Stimulated activated CD4-positive, alpha-beta T cell treated with anti-CD3 and anti-CD28 coated beads, TNF-alpha, amount 100 ng/mL, for 1 hour (primary cell): Measurements from ENCODE around the gene RPS13.
"Not testable (repeated sequence)": the region's sequence is repeated elsewhere in the genome, so short reads cannot be mapped to it uniquely, and the experiment has no call there.

ENCODE experiments used
- DNase-seq, 3 donors: peaks; one replicate each; pipeline ENCODE4 v3.0.0-alpha.2; 2020; ENCODE audit warnings: low read depth in 3 of 3, low spot score in 1 of 3

RPS13 gene

DNA sequence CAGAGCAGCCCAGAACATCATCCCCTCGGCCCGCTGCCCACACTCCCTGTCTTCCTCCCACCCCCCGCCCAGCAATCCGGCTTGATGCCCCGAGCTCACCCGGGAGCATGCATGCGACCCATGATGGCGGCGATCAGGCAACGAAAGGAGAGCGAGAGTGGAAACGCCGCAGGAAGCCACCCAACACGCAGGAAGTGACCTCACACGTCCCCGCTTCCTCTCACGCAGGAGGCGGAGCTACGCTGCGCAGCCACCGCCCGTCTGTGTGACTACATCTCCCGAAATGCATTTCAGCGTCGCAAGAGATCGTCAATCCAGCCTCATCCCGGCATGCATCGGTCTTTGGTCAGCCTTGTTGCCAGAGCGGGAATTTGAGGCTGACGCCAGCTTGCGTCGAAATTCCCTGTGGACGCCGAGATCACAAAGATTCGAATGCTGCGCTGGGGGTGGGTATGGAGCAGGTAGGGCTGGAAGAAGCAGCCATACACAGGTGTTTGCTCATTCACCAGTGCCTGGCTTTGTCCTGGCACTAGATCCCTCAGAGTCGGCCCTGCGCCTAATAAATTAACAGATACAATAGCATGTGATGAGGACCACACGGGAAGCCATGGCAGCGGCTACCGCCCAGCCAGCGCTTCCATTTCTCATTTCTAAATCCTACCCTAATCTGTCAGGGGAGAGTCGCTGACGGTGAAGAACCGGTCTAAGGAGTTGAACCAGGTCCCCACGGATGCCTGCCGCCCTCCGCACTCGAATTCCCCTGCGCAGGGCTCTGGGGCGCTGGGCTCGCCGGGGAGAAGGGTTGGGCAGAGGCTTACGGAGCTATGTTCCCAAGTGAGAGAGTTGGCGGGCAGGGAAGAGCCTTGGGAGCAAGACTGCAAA, at the start of gene RPS13:
Gene RPS13, minus strand, starts transcription at position 148 of the 882 bp plus-strand sequence. Its CDS starts 26 bp downstream, at position 122.
- DNase-seq, result peak; percentile 78 to 85 (median 79)

DNA sequence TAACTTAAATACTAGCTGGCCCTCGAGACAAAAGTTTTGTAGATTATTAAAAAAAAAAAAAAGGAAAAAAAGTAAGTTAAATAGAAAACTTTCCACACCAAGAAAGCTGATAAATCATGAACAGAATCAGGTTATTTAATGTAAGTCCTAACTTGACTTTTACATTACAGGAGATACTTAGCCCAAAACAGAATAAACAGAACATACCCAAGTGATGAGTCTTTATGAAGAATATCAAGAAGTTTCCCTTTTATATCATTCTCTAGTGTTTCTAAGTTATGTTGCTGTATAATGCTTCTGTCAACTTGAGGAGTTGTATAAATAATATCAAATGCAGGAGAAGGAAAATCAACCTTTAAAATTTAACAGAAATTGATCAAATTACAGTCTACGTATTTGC, 44.5 kb upstream of the RPS13 start:
- DNase-seq, result no peak

DNA sequence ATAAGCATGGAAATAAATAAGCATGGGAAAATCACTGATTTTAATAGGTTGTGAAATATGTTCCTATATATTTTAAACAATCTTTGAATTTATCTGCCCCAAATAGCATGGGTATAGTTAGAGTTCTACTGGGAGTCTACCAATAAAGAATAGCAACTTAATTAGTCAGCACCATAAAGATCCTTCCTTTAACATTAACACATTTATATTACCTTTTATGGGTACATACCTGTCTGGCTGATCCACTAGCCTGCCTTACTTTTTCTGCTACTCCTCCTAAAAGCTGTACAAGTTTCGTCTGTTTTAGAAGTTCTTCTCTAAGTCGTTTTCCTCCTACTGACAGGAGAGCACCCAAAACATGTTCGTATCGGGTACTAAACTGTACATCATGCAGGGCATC, 39.8 kb upstream of the RPS13 start:
- no peak for DNase-seq

DNA sequence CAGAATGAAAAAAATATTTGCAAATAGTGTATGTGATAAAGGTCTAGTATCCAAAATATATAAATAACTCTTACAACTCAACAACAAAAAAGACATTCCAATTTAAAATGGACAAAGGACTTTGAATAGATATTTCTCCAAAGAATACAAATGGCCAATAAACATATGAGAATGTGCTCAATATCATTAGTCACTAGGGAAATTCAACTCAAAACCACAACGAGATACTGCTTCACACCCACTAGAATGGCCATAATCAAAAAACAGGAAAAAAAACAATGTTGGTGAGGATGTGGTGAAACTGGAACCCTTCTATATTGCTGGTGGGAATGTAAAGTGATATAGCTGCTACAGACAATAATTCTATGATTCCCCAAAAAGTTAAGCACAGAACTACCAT, 38.6 kb upstream of the RPS13 start:
- DNase-seq, result no peak

DNA sequence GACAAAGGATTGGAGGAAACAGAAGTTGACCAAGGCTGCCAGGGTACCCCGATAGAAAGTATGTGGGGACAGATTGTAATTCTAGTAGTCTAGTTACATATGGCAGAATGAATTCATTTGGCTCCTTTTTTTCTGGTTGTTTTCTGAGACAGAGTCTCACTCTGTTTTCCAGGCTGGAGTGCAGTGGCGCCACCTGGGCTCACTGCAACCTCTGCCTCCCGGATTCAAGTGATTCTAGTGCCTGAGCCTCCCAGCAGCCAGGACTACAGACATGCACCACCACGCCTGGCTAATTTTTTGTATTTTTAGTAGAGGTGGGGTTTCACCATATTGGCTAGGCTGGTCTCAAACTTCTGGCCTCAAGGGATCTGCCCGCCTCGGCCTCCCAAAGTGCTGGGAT, 30.3 kb upstream of the RPS13 start:
- not testable (repeated sequence) for DNase-seq

DNA sequence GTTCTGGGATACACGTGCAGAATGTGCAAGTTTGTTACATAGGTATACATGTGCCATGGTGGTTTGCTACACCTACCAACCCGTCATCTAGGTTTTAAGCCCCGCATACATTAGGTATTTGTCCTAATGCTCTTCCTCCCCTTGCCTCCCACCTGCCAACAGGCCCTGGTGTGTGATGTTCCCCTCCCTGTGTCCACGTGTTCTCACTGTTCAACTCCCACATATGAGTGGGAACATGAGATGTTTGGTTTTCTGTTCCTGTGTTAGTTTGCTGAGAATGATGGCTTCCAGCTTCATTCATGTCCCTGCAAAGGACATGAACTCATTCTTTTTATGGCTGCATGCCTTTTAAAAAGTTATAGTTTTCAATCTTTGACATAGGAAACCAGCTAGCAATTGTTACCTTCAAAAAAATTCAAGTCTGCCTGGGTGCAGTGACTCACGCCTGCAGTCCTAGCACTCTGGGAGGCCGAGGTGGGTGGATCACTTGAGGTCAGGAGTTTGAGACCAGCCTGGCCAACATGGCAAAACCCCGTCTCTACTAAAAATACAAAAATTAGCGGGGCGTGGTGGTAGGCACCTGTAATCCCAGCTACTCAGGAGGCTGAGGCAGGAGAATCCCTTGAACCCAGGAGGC, 28.1 kb upstream of the RPS13 start:
- not testable (repeated sequence) for DNase-seq

DNA sequence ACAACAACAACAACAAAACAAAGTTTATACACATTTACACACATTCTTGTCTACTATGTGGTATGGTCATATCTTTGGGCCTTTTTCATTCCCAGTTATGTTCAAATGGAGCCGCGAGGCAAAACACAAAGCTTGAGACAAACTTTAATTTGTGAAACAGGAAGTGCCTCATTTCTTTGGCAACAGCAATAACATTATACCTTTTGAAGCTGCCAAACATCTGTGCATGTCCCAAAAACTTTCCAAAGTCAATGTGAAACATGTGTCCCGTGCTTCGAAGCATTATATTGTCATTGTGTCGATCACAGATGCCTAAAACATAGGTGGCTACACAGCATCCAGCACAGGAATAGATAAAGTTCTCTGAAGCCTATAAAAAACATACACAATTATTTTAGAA, 25.0 kb upstream of the RPS13 start:
- no peak for DNase-seq

DNA sequence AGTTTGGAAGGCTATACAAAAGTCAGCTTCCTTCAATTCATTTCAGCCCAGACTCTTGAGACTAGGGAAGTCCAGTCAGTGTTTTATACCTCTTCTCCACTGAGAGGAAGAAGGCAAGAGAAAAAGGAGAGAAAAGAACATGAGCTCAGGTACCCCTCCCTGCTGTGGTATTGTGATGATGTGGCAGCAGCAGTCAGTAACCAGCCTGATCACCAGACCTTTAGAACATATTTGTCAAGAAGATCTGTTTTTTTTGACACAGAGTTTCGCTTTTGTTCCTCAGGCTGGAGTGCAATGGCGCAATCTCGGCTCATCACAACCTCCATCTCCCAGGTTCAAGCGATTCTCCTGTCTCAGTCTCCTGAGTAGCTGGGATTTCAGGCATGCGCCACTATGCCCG, 21.2 kb upstream of the RPS13 start:
- no peak for DNase-seq

DNA sequence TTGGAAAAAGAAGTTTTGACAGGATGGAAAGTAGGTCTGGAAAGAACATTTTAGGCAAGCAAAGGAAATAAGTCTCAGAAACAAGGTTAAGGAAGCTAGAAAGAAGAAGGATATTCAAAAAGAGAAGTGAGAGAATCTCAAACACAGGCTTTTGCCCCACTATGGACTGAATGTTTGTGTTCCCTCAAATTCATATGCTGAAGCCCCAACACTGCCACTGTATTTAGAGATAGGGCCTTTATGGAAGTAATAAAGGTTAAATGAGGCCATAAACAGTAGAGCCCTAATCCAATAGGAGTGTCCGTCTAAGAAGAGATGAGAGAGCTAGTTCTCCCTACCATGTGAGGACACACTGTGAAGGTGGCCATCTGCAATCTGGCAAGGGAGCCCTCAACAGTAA, 20.6 kb upstream of the RPS13 start:
- no peak for DNase-seq

DNA sequence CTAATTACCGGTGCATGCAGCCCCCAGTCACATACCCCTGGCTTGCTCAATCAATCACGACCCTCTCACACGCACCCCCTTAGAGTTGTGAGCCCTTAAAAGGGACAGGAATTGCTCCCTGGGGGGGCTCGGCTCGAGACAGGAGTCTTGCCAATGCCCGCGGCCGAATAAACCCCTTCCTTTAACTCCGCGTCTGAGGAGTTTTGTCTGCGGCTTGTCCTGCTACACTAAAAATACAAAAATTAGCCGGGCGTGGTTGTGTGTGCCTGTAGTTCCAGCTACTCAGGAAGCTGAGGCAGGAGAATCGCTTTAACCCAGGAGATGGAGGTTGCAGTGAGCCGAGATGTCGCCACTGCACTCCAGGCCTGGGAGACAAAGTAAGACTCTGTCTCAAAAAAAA, 8.5 kb upstream of the RPS13 start:
- not testable (repeated sequence) for DNase-seq

DNA sequence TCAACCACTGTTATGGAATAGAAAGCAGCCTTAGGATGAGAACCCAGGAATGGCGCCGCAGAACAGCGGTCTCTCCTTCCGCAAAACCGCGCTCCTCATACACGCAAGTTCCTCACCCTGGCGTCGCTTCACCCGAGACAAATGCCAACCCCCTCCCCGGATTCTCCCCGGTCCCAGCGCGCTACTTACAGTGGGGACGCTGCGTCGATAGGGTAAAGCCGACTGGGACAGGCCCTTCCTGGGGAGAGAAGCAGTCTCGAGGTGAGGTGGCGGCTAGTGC, 287 bp downstream of the RPS13 start:
- DNase-seq, result no peak

DNA sequence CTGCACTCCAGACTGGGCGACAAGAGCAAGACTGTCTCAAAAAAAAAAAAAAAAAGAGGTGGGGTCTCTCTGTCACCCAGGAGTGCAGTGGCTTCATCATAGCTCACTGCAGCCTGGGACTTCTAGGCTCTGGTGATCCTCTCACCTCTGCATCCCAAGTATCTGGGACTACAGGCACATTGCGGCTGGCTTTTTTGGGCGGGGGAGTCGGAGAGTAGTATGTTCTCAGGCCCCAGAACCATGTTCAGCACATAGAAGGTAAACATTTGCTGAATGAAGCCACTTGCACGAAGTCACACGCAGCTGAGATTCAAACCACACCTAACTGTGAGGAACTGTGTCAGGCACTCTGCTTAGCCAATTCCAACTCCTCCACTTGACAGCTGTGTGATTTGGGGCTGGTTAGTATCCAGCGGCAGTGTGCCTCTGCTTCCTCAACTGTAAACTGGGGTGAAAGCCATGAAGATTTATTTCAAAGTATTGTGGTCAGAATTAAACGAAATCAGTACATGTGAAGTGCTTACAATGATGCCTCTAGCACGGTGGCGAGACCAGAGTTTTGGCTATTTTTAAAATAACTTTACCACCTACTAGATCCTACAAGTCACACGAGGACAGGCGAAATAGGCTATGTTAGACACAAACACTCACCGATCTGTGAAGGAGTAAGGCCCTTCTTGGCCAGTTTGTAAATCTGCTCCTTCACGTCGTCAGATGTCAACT, 789 bp downstream of the RPS13 start:
- no peak for DNase-seq

DNA sequence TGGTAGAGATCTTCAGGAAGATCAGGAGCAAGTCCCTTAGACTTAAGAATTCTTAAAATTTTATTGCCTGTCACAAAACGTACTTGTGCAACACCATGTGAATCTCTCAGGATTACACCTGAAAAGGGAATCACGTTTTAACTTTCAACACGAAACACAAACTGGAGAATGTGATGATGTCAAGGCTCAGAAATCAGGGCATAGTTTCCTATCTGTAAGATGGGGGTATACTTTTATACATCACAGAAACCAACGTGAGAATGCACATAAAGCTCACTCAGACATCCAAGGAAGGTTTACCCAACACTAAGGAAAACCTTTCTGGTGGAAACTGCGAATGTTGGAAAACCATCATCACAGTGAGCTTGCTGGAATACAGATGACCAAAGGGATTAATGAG, 2.0 kb downstream of the RPS13 start:
- no peak for DNase-seq

DNA sequence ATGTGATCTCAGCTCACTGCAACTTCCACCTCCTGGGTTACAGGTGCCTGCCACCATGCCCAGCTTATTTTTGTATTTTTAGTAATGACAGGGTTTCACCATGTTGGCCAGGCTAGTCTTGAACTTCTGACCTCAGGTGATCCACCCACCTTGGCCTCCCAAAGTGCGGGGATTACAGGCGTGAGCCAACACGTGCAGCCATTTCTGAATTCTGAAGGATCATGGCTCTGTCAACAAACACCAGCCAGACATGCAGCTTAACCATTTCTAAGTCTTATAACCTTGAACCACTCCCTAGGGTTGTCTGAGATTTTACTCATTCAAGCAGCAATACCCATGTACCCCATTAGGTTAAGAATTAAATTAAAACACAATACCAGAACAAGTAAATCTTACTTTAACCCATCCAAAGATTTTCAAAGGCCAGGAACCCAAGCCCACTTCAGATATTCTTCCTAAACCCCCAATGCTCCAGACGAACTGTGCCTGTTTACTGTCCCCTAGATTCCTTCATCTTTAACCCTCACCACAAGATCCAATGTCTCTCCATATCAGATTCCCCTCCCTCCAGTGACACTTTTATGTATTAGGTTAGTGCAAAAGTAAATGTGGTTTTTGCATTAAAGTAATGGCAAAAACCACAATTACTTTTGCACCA, 4.0 kb downstream of the RPS13 start:
- DNase-seq, result no peak

DNA sequence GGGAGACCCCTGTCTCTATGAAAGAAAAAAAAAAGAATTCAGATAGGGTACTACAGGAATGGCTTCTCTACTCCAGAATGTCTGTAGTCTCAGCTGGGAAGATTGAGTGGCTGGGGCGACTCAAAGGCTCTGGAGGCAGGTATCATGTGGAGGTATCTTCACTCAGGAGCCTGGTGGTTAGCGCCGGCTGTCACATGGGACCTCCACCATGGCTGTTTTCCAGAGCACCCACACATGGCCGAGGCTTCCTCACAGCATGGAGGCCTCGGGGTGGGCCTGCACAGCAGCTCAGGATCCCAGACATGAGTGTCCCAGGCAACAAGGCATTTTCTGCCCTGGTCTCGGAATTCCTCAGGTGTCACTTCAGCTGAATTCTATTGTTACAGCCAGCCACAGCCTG, 10.1 kb downstream of the RPS13 start:
- DNase-seq, result no peak

DNA sequence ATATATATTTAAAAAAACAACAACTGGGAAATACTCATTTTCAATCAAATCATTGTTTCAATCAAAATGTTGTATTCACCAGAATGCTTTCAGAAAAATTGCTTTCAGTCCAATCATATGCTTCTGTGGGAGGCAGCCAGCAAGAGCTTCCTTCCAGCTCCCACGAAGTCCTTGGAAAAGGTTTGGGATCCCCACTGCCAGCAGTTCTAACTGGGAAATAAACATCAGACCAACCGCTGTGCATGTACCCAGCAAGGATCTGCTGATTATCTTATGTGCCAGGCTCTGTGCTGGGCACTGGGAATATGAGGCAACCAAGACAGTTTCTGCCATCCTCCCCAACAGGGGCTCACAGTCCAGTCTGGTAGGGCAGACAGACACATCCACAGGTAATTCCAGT, 10.8 kb downstream of the RPS13 start:
- DNase-seq, result no peak

DNA sequence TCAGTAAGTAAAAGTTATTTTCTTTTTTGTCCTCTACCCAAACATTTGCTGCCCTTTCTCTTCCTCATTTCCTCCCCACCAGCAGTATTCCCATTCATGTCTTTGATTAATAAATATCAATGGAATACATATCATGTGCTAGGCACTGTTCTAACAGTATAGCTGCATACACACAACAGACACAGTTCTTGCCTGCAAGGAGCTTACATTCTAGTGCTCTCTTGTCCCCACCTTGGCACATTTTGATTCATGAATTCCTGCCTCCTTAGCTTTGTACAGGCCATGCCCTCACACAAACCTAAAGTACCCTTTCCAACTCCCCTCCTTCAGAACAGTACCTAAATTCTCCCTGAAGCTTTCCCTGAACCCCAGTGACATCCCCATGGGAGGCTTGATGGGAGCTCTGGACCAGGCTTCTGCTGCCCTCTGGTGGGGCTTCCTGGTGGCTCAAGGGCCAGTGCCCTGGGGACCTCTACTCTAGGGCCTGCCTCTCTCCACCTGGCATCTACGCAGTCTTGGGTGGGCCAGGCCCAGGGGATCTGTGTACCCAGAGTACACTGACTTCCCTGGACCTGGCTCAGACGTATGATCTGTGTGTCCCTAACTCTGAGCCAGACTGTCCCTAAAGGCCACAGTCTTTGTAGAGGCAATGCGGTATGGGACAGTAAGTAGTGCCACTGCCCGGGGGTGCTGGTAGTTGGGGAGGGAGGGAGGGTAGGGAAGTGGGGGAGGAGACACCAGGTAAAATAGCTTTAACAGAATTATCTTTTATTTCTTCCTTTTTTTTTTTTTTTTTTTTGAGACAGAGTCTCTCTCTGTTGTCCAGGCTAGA, 14.1 kb downstream of the RPS13 start:
- DNase-seq, result peak in 1 of 3 donors; percentile 49

DNA sequence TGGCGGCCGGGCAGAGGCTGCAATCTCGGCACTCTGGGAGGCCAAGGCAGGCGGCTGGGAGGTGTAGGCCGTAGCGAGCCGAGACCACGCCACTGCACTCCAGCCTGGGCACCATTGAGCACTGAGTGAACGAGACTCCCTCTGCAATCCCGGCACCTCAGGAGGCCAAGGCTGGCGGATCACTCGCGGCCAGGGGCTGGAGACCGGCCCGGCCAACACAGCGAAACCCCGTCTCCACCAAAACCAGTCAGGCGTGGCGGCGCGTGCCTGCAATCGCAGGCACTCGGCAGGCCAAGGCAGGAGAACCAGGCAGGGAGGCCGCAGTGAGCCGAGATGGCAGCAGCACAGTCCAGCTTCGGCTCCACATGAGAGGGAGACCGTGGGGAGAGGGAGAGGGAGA, 26.3 kb downstream of the RPS13 start:
- DNase-seq, result not testable (repeated sequence)

DNA sequence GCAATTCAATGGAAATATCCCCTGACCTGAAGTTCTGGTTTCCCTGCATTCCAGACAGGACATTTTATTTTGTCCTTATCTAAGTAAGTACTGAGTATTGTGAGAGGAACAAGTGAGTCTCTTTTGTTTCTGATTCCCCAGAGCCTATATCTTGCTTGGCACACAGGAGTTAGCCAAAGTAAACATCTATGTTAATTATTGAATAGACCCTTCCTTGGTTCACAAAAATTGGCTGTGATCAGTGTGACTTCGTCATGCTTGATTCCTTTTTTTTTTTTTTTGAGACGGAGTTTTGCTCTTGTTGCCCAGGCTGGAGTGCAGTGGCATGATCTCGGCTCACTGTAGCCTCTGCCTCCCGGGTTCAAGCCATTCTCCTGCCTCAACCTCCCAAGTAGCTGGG, 29.0 kb downstream of the RPS13 start:
- DNase-seq, result not testable (repeated sequence)

DNA sequence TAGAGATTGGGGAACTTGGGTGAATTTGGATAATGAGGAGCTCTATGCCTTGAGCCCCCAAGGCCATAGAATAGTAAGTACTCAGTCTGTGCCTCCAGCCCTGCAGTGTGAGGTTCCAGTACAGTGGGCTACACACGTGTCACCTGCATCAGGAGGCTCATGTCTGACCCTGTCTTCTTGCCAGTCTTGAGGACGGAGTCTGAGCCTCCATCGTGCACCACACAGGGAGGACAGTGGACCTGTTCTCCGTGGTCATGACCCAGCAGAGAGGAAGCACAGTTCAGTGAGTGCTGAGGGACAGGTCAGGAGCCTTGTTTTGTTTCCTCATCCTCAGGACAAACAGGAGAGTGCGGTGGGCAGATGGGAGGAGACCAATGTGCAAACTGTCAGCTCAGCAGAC, 30.8 kb downstream of the RPS13 start:
- no peak for DNase-seq
